ENCODE results near the gene TCF12.

DNA sequence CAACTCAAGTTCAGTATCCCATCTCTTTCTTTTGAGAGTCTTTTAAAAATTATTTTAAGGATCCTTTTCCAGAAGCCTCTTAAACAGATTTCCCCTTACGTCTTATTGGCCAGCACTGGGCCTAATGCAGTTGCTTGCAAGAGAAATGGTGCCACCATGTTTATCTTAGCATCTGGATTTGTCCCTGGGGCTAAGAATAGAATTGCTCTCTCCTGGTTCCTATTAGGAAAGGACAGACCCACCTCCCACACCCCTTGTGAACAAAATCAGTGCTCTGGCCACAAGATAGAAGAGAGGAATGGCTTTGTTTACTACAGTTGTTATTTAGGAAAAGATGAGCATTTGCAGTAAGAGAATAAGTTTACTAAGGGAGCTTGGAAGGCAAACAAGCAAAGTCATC is 329.6 kb downstream of the TCF12 start:
- TF ChIP-seq, protein P1, sequence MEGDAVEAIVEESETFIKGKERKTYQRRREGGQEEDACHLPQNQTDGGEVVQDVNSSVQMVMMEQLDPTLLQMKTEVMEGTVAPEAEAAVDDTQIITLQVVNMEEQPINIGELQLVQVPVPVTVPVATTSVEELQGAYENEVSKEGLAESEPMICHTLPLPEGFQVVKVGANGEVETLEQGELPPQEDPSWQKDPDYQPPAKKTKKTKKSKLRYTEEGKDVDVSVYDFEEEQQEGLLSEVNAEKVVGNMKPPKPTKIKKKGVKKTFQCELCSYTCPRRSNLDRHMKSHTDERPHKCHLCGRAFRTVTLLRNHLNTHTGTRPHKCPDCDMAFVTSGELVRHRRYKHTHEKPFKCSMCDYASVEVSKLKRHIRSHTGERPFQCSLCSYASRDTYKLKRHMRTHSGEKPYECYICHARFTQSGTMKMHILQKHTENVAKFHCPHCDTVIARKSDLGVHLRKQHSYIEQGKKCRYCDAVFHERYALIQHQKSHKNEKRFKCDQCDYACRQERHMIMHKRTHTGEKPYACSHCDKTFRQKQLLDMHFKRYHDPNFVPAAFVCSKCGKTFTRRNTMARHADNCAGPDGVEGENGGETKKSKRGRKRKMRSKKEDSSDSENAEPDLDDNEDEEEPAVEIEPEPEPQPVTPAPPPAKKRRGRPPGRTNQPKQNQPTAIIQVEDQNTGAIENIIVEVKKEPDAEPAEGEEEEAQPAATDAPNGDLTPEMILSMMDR (IDR thresholded peaks at IDR 0.05; ENCODE audit: low read length) = no peak
- TF ChIP-seq EZH2 (IDR thresholded peaks at IDR 0.05; ENCODE audit: borderline replicate concordance, low read length) = no peak
